GM12878 (cell line): ENCODE measurements around the gene CYS1.

Experiments
- CTCF ChIP-seq, 3 experiments: IDR thresholded peaks in 2 of 3; conservative IDR thresholded peaks in 1 of 3; 2 replicates each; pipeline ENCODE4 v1.5.1; 2011; ENCODE audit warnings: low read depth in 3 of 3, low read length in 3 of 3, mild to moderate bottlenecking in 3 of 3, control low read depth in 2 of 3, moderate library complexity in 2 of 3, inconsistent platforms in 1 of 3, mixed read lengths in 1 of 3; ENCODE audit not compliant: control insufficient read depth in 2 of 3, insufficient read depth in 1 of 3; ENCODE audit errors: extremely low read depth in 1 of 3
- EZH2 ChIP-seq: IDR thresholded peaks from 2 replicates; pipeline ENCODE4 v1.6.1; 2012; ENCODE audit warnings: low read depth, mild to moderate bottlenecking, control low read depth, inconsistent platforms, low read length, borderline replicate concordance; ENCODE audit not compliant: control insufficient read depth
- GATAD2B ChIP-seq: fragments of 450-650 bp; conservative IDR thresholded peaks from 2 replicates; pipeline ENCODE4 v1.6.1; 2017; ENCODE audit warnings: low read depth, mild to moderate bottlenecking, moderate library complexity
- MTA2 ChIP-seq: fragments of 450-650 bp; IDR thresholded peaks from 2 replicates; pipeline ENCODE4 v1.6.1; 2016; ENCODE audit warnings: low read depth, mild to moderate bottlenecking, moderate library complexity
- RUNX3 ChIP-seq: IDR thresholded peaks from 2 replicates; pipeline ENCODE4 v1.6.1; 2012; ENCODE audit warnings: low read length, inconsistent platforms
- SUZ12 ChIP-seq: fragments of 200-600 bp; sonication (generic); IDR thresholded peaks from one replicate; pipeline ENCODE4 v1.6.1; 2018; ENCODE audit warnings: antibody characterized with exemption, mild to moderate bottlenecking; ENCODE audit not compliant: unreplicated experiment
- TF ChIP-seq, protein P1 (sequence below): IDR thresholded peaks from 2 replicates; pipeline ENCODE4 v1.6.1; 2012; ENCODE audit warnings: mild to moderate bottlenecking, low read depth, low read length
- TF ChIP-seq, protein P2 (sequence below): IDR thresholded peaks from 2 replicates; pipeline ENCODE4 v1.6.1; 2011; ENCODE audit warnings: low read depth, low read length, improper control_type of control experiment, borderline replicate concordance

- TF ChIP-seq RUNX3 (no peak), CTCF (IDR thresholded peaks at IDR 0.05 in 2 of 3, conservative IDR thresholded peaks at IDR 0.05 in 1 of 3; ENCODE audit: control insufficient read depth in 2 of 3, extremely low read depth in 1 of 3, insufficient read depth in 1 of 3, low read depth in 3 of 3, low read length in 3 of 3) (peak in 1 of 3 experiments; percentile 37; a peak in 2 of 6 replicates), MTA2 (no peak), SUZ12 (no peak), EZH2 (no peak), GATAD2B (no peak)
- TF ChIP-seq, protein P1, sequence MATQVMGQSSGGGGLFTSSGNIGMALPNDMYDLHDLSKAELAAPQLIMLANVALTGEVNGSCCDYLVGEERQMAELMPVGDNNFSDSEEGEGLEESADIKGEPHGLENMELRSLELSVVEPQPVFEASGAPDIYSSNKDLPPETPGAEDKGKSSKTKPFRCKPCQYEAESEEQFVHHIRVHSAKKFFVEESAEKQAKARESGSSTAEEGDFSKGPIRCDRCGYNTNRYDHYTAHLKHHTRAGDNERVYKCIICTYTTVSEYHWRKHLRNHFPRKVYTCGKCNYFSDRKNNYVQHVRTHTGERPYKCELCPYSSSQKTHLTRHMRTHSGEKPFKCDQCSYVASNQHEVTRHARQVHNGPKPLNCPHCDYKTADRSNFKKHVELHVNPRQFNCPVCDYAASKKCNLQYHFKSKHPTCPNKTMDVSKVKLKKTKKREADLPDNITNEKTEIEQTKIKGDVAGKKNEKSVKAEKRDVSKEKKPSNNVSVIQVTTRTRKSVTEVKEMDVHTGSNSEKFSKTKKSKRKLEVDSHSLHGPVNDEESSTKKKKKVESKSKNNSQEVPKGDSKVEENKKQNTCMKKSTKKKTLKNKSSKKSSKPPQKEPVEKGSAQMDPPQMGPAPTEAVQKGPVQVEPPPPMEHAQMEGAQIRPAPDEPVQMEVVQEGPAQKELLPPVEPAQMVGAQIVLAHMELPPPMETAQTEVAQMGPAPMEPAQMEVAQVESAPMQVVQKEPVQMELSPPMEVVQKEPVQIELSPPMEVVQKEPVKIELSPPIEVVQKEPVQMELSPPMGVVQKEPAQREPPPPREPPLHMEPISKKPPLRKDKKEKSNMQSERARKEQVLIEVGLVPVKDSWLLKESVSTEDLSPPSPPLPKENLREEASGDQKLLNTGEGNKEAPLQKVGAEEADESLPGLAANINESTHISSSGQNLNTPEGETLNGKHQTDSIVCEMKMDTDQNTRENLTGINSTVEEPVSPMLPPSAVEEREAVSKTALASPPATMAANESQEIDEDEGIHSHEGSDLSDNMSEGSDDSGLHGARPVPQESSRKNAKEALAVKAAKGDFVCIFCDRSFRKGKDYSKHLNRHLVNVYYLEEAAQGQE, result no peak
- TF ChIP-seq, protein P2, sequence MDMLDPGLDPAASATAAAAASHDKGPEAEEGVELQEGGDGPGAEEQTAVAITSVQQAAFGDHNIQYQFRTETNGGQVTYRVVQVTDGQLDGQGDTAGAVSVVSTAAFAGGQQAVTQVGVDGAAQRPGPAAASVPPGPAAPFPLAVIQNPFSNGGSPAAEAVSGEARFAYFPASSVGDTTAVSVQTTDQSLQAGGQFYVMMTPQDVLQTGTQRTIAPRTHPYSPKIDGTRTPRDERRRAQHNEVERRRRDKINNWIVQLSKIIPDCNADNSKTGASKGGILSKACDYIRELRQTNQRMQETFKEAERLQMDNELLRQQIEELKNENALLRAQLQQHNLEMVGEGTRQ, result no peak
These were observed 57.8 kb downstream of the CYS1 start for GRCh38 chr2:10022445-10022844.
